ENCODE results near the gene SRRM2.

SRRM2 gene

GRCh38 chr16:2767140-2767731 lies 14.8 kb downstream of the SRRM2 start:
- Histone ChIP-seq H3K4me1 (ENCODE audit: control insufficient read depth in 2 of 2, insufficient read depth in 1 of 2, low read depth in 1 of 2, low read length in 2 of 2) (no peaks in the 10 kb centered on the region), H3K4ac (ENCODE audit: low read length) (peak overlapping the region; percentile 23), H3K23ac (ENCODE audit: low read depth, low read length, poor library complexity) (peak overlapping the region; percentile 21), H3K79me1 (ENCODE audit: low read depth, low read length) (peaks cover 33% of the 10 kb centered on the region), H2BK5ac (ENCODE audit: low read length) (peak overlapping the region; percentile 8), H3K14ac (ENCODE audit: low read length) (no peak overlapping the region), H2AFZ (ENCODE audit: low read length) (no peak overlapping the region), H3K36me3 (replicated peaks in 1 of 2; ENCODE audit: control insufficient read depth in 2 of 2, insufficient read depth in 2 of 2, low read length in 2 of 2) (peaks cover 92 to 100% of the 10 kb centered on the region in 2 donors), H4K8ac (ENCODE audit: low read depth, low read length) (no peak overlapping the region), H3K9ac (ENCODE audit: low read depth, low read length, poor library complexity) (no peak overlapping the region), H2AK5ac (ENCODE audit: low read depth, low read length) (no peak overlapping the region), H4K91ac (ENCODE audit: low read depth, low read length, poor library complexity) (peak overlapping the region; percentile 27), H3K27ac (replicated peaks; ENCODE audit: low read length) (no peak overlapping the region), H3K4me3 (ENCODE audit: low read length in 2 of 2) (no peak overlapping the region), H3K9me3 (replicated peaks in 1 of 2; ENCODE audit: control insufficient read depth in 2 of 2, insufficient read depth in 1 of 2, low read depth in 1 of 2, low read length in 2 of 2) (peaks cover 20 to 34% of the 10 kb centered on the region in 2 donors), H2BK12ac (ENCODE audit: low read length) (no peak overlapping the region), H2BK15ac (ENCODE audit: low read length) (no peak overlapping the region), H3K27me3 (ENCODE audit: control insufficient read depth in 3 of 3, insufficient read depth in 3 of 3, low read depth in 1 of 3, low read length in 3 of 3) (no peaks in the 10 kb centered on the region), H3K4me2 (ENCODE audit: insufficient read depth, low read length, poor library complexity, severe bottlenecking) (no peak overlapping the region), H3K18ac (ENCODE audit: low read length) (no peak overlapping the region), H2BK120ac (ENCODE audit: low read depth, low read length) (no peak overlapping the region)
- no CpG with 5 or more reads among the region's 19 CpGs for WGBS, 2 donors (ENCODE audit: extremely low coverage in 2 of 2, insufficient read length in 2 of 2, insufficient replicate concordance in 1 of 2)
- DNase-seq (ENCODE audit: low spot score) = no peak

GRCh38 chr16:2767891-2768290 lies 15.5 kb downstream of the SRRM2 start:
- Histone ChIP-seq H3K27me3 (ENCODE audit: control insufficient read depth in 3 of 3, insufficient read depth in 3 of 3, low read depth in 1 of 3, low read length in 3 of 3) (no peaks in the 10 kb centered on the region), H2AK5ac (ENCODE audit: low read depth, low read length) (no peak overlapping the region), H3K4me2 (ENCODE audit: insufficient read depth, low read length, poor library complexity, severe bottlenecking) (no peak overlapping the region), H3K36me3 (replicated peaks in 1 of 2; ENCODE audit: control insufficient read depth in 2 of 2, insufficient read depth in 2 of 2, low read length in 2 of 2) (peaks cover 89 to 99% of the 10 kb centered on the region in 2 donors), H3K4ac (ENCODE audit: low read length) (no peak overlapping the region), H4K91ac (ENCODE audit: low read depth, low read length, poor library complexity) (no peak overlapping the region), H3K4me3 (ENCODE audit: low read length in 2 of 2) (no peak overlapping the region), H3K9me3 (replicated peaks in 1 of 2; ENCODE audit: control insufficient read depth in 2 of 2, insufficient read depth in 1 of 2, low read depth in 1 of 2, low read length in 2 of 2) (peaks cover 13 to 27% of the 10 kb centered on the region in 2 donors), H3K79me1 (ENCODE audit: low read depth, low read length) (peaks cover 33% of the 10 kb centered on the region), H2BK5ac (ENCODE audit: low read length) (peak overlapping the region; percentile 8), H2AFZ (ENCODE audit: low read length) (no peak overlapping the region), H3K4me1 (ENCODE audit: control insufficient read depth in 2 of 2, insufficient read depth in 1 of 2, low read depth in 1 of 2, low read length in 2 of 2) (no peaks in the 10 kb centered on the region), H3K9ac (ENCODE audit: low read depth, low read length, poor library complexity) (peak overlapping the region; percentile 21), H3K23ac (ENCODE audit: low read depth, low read length, poor library complexity) (no peak overlapping the region), H2BK12ac (ENCODE audit: low read length) (no peak overlapping the region), H3K18ac (ENCODE audit: low read length) (no peak overlapping the region), H3K14ac (ENCODE audit: low read length) (no peak overlapping the region), H2BK15ac (ENCODE audit: low read length) (no peak overlapping the region), H2BK120ac (ENCODE audit: low read depth, low read length) (no peak overlapping the region), H3K27ac (replicated peaks; ENCODE audit: low read length) (no peak overlapping the region), H4K8ac (ENCODE audit: low read depth, low read length) (no peak overlapping the region)
- no CpG with 5 or more reads among the region's 14 CpGs for WGBS, 2 donors (ENCODE audit: extremely low coverage in 2 of 2, insufficient read length in 2 of 2, insufficient replicate concordance in 1 of 2)
- DNase-seq (ENCODE audit: low spot score) = no peak

- H3K79me1 ChIP-seq (ENCODE audit: low read depth, low read length) = peaks cover 33% of the 10 kb centered on the region
- no peak for DNase-seq (ENCODE audit: low spot score)
- no peak overlapping the region for H2AK5ac ChIP-seq (ENCODE audit: low read depth, low read length)
- H2BK120ac ChIP-seq (ENCODE audit: low read depth, low read length) = no peak overlapping the region
- no CpG with 5 or more reads among the region's 17 CpGs for WGBS, 2 donors (ENCODE audit: extremely low coverage in 2 of 2, insufficient read length in 2 of 2, insufficient replicate concordance in 1 of 2)
- no peak overlapping the region for H3K27ac ChIP-seq (replicated peaks; ENCODE audit: low read length)
- H3K4ac ChIP-seq (ENCODE audit: low read length) = no peak overlapping the region
- no peak overlapping the region for H4K91ac ChIP-seq (ENCODE audit: low read depth, low read length, poor library complexity)
- H2BK15ac ChIP-seq (ENCODE audit: low read length) = no peak overlapping the region
- H3K9me3 ChIP-seq (replicated peaks in 1 of 2; ENCODE audit: control insufficient read depth in 2 of 2, insufficient read depth in 1 of 2, low read depth in 1 of 2, low read length in 2 of 2) = peaks cover 9 to 21% of the 10 kb centered on the region in 2 donors
- no peak overlapping the region for H2BK5ac ChIP-seq (ENCODE audit: low read length)
- no peak overlapping the region for H3K14ac ChIP-seq (ENCODE audit: low read length)
- no peak overlapping the region for H3K9ac ChIP-seq (ENCODE audit: low read depth, low read length, poor library complexity)
- H3K23ac ChIP-seq (ENCODE audit: low read depth, low read length, poor library complexity) = no peak overlapping the region
- peaks cover 88 to 99% of the 10 kb centered on the region in 2 donors for H3K36me3 ChIP-seq (replicated peaks in 1 of 2; ENCODE audit: control insufficient read depth in 2 of 2, insufficient read depth in 2 of 2, low read length in 2 of 2)
- H4K8ac ChIP-seq (ENCODE audit: low read depth, low read length) = no peak overlapping the region
- H3K4me1 ChIP-seq (ENCODE audit: control insufficient read depth in 2 of 2, insufficient read depth in 1 of 2, low read depth in 1 of 2, low read length in 2 of 2) = no peaks in the 10 kb centered on the region
- no peak overlapping the region for H3K4me2 ChIP-seq (ENCODE audit: insufficient read depth, low read length, poor library complexity, severe bottlenecking)
- no peak overlapping the region for H2BK12ac ChIP-seq (ENCODE audit: low read length)
- no peaks in the 10 kb centered on the region for H3K27me3 ChIP-seq (ENCODE audit: control insufficient read depth in 3 of 3, insufficient read depth in 3 of 3, low read depth in 1 of 3, low read length in 3 of 3)
- H2AFZ ChIP-seq (ENCODE audit: low read length) = no peak overlapping the region
- H3K18ac ChIP-seq (ENCODE audit: low read length) = no peak overlapping the region
- no peak overlapping the region for H3K4me3 ChIP-seq (ENCODE audit: low read length in 2 of 2)
Observed at GRCh38 chr16:2768403-2769089, 16.1 kb downstream of the SRRM2 start.

- H3K9ac ChIP-seq (ENCODE audit: low read depth, low read length, poor library complexity) = no peak overlapping the region
- no peak overlapping the region for H2BK12ac ChIP-seq (ENCODE audit: low read length)
- no peak overlapping the region for H3K4me3 ChIP-seq (ENCODE audit: low read length in 2 of 2)
- H2AFZ ChIP-seq (ENCODE audit: low read length) = no peak overlapping the region
- H3K9me3 ChIP-seq (replicated peaks in 1 of 2; ENCODE audit: control insufficient read depth in 2 of 2, insufficient read depth in 1 of 2, low read depth in 1 of 2, low read length in 2 of 2) = peaks cover 9 to 15% of the 10 kb centered on the region in 2 donors
- H3K79me1 ChIP-seq (ENCODE audit: low read depth, low read length) = peaks cover 35% of the 10 kb centered on the region
- no peak overlapping the region for H3K4ac ChIP-seq (ENCODE audit: low read length)
- H3K4me2 ChIP-seq (ENCODE audit: insufficient read depth, low read length, poor library complexity, severe bottlenecking) = no peak overlapping the region
- no CpG with 5 or more reads among the region's 11 CpGs for WGBS, 2 donors (ENCODE audit: extremely low coverage in 2 of 2, insufficient read length in 2 of 2, insufficient replicate concordance in 1 of 2)
- H2AK5ac ChIP-seq (ENCODE audit: low read depth, low read length) = no peak overlapping the region
- DNase-seq (ENCODE audit: low spot score) = no peak
- H4K8ac ChIP-seq (ENCODE audit: low read depth, low read length) = no peak overlapping the region
- peaks cover 86 to 99% of the 10 kb centered on the region in 2 donors for H3K36me3 ChIP-seq (replicated peaks in 1 of 2; ENCODE audit: control insufficient read depth in 2 of 2, insufficient read depth in 2 of 2, low read length in 2 of 2)
- no peaks in the 10 kb centered on the region for H3K27me3 ChIP-seq (ENCODE audit: control insufficient read depth in 3 of 3, insufficient read depth in 3 of 3, low read depth in 1 of 3, low read length in 3 of 3)
- no peak overlapping the region for H2BK5ac ChIP-seq (ENCODE audit: low read length)
- H3K27ac ChIP-seq (replicated peaks; ENCODE audit: low read length) = no peak overlapping the region
- H4K91ac ChIP-seq (ENCODE audit: low read depth, low read length, poor library complexity) = no peak overlapping the region
- H2BK15ac ChIP-seq (ENCODE audit: low read length) = no peak overlapping the region
- no peak overlapping the region for H3K18ac ChIP-seq (ENCODE audit: low read length)
- no peaks in the 10 kb centered on the region for H3K4me1 ChIP-seq (ENCODE audit: control insufficient read depth in 2 of 2, insufficient read depth in 1 of 2, low read depth in 1 of 2, low read length in 2 of 2)
- no peak overlapping the region for H3K23ac ChIP-seq (ENCODE audit: low read depth, low read length, poor library complexity)
- no peak overlapping the region for H2BK120ac ChIP-seq (ENCODE audit: low read depth, low read length)
- H3K14ac ChIP-seq (ENCODE audit: low read length) = no peak overlapping the region
Observed at GRCh38 chr16:2769100-2769529, 16.7 kb downstream of the SRRM2 start.
